Activated CD8-positive, alpha-beta memory T cell treated with anti-CD3 and anti-CD28 coated beads, Interleukin-2, amount 50 U/mL, for 1 hour (primary cell): Measurements from ENCODE around the gene RNPEPL1.
"Not testable (repeated sequence)": the region's sequence is repeated elsewhere in the genome, so short reads cannot be mapped to it uniquely, and the experiment has no call there.

Source experiments
- DNase-seq: peaks from one replicate; pipeline ENCODE4 v3.0.0-alpha.2; 2020; ENCODE audit errors: extremely low read depth

Gene RNPEPL1

DNA sequence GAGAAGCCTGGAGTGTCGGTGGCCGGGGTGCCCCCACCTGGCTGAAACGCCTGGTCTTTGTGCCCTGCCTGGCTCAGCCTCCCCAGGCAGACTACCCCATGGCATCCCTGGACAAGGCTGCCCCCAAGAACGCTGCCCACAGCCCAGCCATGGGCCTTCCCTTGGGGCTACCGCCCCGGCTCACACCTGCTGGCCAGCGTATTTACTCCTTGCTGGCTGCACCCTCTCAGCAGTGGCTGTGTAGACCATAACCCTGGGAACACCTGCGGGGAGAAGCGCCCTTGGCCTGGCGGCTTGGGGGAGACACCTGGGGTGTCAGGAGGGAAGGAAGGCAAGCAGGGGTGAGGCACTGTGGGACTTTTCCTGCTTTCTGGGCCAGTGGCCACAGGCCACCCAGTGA is 35.6 kb downstream of the RNPEPL1 start:
- no peak for DNase-seq

- DNase-seq, result no peak
These were observed 36.1 kb downstream of the RNPEPL1 start for GRCh38 chr2:240604291-240604938.

DNA sequence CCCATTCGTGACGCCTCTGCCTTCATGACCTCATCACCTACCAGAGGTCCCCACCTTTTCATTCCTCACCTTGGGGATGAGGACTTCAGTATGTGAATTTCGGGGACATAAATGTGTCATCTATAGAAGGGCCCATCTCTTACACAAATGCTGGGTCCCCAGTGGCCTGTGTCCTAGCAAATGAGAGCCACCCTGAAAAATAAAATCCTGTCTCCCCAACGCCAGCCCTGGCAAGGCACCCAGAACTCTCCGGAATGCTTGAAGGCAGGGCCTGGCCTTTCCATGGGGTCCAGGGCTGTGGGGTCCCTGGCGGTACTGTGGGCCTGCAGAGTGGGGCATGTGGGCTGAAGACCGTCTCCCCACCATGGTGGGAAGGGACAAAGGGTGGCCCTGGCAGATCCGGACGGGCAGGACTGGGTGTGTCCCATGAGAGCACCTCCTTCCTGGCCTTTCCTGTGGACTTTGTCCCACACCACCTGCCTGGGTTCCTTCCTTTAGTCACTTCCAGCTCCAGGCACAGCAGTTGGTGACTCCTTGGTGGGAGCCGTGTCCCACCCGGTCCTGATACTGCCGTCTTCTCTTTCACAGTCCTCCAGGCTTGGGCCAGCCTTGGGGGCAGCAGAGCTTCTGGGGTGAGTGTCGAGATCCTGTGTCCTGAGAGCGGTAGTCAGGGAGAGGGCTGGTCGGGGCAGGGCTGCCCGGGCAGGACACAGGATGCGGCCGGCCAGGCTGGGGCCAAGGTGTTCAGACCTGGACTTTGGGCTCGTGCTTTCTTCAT is 36.8 kb downstream of the RNPEPL1 start:
- no peak for DNase-seq

DNA sequence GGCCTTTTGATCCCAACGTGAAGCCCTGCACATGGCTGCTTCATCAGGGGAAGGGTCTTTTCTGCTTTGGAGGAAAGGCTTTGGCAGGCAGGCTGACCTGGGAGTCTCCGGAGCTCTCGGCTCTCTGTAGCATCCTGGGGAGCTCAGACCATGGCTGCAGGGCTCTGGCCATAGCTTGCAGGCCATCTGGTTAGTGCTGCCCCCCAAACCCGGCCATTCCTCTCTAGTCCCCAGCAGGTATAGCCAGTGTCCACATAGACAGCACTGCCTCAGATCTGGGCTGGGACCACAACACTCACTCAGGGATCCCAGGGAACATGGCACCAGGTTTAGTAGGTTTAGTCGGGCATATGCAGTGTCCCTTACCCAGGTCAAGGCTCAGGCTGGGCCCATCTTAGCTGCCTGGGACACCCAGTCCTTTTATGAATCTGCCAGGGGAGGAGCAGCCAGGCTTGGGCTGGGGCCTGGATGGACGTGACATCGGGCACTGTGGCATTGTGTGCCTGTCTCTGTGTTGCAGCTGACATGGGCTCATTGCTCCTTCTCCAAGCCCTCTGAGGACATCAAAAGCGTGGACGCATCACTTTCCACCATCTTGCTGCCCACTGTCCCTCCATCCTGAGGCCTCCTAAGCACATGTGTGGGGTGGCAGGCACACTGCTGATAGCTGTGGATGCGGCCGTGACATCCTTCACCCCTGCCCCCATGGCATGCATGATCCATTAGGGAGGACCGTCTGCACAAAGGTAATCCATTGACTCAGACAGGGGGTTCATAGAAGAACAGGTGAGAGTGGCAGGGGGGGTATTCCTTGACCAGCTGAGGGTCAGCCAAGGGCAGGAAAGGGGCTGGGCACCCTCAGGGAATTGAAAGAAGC is 37.8 kb downstream of the RNPEPL1 start:
- no peak for DNase-seq

DNA sequence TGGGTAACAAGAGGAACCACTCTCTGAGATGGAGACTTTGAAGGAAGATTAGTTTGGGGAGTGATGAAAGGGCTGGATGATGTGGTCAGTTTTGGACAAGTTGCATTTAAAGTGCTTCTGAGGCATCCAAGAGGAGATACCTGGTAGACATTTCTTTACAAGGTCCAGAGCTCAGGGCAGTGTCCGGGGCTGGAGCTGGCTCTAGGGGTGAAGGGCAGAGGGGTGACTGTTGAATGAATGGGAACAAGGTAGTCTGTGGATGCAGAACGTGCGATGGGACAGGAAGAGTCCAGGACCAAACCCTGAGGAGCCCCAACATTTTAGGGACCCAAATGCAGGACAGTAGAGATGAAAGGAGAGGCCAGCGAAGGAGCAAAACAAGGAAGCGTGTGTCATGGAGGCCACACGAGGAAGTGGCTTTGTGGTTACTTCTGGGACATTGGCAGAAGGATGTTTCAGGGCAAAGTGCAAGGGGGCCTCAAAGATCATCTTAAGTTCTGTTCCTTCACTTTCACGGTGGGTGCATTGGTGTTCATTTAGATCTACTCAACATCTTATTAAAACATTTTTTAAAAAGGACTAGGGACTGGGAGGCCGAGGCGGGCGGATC is 43.4 kb downstream of the RNPEPL1 start:
- no peak for DNase-seq

GRCh38 chr2:240613781-240614180 is 45.5 kb downstream of the RNPEPL1 start:
- DNase-seq, result no peak

DNA sequence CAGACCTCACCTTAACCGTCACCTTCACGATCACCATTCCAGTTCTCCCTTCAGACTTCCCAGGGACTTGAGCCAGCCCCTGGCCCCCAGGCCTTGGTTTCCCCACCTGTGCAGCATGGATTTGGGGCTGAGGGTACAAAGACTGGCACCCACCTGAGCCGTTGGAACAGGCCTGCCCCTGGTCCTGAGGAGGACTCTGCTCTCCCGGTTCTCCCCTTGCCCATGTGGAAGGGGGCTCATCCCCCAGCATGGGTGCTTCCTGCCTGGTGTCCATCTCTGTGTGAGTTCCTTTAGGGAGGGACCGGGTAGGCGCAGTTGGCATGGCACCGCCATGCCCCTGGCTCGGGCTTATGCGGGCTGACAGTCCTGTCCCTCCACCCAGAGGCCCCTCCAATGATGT is 46.1 kb downstream of the RNPEPL1 start:
- no peak for DNase-seq

DNA sequence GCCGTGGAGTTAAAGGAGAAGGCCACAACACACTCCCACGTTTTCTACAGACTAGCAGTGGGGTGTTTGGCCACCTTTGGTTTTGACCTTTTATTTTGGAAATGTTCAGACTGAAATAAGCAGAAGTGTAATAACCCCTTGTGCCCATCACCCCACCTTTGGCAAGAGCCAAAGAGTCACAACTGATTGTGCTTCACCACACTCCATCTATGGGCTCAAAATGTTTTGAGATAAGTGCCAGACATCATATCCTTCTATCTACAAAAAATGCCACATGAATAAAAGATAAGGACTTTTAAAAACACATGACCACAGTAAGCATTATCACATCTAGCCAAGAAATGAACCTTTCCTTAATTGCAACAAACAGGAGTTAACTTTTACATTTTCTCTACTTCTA is 47.1 kb downstream of the RNPEPL1 start:
- DNase-seq, result no peak

DNA sequence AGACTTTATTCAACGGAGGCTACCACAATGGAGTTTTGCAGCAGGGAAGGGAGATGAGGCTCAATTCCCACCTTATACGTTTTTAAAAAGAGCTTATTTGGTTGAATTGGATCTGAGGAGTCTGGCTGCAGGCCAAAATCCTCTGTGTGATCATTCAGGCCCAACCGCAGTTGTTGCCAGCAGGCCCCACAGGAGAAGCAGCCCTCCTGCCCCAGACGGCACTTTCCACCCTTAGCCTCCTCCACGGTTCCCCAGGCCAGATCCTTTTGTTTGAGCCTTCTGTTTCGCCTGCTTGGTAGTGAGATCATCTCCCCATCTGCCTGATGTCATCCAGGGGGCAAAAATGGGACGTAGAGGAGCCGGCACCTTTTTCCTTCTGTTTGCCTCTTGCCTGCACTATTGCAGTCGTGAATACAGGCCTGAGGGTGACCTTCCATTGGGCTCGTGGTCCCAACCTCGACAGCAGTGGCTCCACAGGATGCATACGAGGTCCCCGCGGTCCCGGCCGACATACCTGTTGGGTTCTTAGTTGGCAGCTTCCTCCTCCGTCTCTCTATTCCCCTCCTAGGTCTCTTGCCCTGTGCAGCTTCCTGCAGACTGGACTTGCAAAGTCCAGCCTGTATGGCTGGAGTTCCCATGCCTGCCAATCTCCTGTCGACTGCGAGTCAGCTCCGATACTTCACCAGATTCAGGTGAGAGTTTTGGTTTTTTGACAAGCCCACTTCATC is 47.7 kb downstream of the RNPEPL1 start:
- DNase-seq, result no peak

- not testable (repeated sequence) for DNase-seq
These were observed 48.8 kb downstream of the RNPEPL1 start for GRCh38 chr2:240616860-240617666.

DNA sequence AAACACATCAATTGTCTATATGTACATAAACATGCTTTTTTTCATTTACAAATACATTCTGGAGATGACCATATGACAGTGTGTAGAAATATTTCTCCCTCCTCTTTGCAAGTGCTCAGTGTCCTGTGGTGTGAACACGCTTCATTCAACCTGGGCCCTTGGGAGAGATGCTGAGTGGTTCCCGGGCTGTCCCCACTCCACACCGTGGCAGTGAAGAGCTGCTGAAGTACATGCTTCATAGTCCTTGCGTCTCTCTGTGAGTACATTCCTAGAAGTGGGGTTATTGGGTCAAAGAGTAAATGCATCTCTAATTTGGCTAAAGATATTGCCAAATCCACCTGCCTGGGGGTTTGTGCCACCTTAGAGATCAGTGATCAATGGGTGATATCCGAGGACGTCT is 50.5 kb downstream of the RNPEPL1 start:
- DNase-seq, result no peak

DNA sequence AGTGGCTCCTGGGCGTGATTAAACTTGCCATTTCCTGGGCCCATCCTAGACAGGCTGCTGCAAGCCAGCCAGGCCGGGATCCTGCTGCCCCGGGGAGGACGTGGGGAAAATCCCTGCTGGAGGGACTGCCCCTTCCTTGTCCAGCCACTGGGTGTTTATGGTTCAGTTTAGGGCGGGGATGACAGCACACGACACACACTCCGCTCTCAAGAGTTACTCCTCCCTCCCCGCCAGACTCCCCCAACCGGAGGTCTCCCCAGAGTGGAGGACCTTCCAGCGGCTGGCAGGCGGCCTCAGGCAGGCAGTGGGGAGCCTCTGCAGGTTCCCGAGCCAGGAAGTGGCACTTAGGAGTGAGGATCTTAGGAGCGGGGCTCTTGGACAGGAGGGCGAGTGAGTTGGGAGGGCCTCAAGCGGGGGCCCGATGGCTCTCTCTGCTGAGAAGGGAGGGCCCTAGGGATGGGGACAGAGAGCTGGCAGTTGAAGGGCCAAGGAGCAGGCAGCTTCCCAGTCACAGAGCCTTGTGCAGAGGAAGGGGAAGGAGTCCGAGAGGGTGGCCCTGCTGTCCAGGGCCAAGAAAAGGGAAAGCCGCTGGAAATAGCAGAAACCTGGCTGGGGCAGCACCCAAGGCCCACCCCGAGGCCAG is 51.3 kb downstream of the RNPEPL1 start:
- no peak for DNase-seq

DNA sequence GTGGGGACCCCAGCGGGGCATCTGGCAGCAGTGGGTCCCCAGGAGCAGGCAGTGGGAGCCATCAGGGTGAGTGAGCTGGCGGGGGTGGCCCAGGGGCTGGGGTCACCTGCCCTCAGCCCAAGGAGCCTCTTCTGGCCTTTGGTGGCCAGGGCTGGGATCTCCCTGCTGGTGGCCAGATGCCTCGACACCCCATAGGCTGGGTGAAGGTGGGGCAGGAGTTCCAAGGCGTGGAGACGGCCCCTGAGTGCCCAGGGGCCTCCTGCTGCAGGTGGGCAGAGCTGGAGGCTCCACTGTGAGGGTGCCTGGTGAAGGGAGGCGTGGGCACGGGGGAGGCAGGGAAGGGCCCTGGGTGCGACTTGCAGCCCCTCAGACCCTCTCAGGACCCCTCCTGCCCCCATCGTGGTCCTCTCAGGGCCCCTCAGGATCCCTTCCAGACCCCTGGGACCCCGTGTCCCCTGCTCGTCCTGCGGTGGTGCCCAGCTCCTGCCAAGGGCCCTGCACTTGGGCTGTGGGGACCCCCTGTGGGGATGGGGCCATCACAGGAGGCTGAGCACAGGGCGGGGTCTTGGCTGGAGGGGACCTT is 52.0 kb downstream of the RNPEPL1 start:
- DNase-seq, result no peak

DNA sequence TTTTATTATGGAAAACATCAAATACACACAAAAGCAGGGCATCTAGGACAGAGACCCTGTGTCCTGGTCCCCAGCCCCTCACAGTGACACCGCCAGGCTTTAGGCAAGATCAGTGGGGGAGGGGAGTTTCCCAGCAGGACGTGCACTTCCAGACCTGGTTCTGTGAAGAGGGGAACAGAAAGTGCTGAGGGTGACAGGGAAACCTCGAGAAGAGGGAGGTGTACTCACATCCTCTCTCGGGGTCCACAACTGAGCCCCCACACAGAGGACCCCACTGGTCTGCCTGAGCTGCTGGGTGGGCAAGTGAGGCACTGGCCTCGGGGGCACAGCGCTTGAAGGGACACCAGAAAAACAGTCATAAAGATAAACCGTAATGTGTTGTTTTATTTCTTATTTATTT is 52.6 kb downstream of the RNPEPL1 start:
- DNase-seq, result no peak

DNA sequence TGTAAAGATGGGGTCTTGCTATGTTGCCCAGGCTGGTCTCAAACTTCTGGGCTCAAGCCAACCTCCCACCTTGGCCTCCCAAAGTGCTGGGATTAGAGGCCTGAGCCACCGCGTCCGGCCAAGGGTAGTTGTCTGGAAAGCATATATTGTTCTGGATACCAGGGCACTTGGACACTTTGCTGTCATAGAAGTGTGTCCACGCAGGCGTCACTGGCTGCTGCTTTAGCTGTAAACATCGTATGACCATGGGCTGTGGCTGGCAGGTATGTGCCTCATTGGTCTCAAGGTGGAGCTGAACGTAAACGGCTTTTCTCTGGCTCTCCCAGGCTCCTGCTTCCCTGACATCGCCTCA is 53.8 kb downstream of the RNPEPL1 start:
- no peak for DNase-seq

DNA sequence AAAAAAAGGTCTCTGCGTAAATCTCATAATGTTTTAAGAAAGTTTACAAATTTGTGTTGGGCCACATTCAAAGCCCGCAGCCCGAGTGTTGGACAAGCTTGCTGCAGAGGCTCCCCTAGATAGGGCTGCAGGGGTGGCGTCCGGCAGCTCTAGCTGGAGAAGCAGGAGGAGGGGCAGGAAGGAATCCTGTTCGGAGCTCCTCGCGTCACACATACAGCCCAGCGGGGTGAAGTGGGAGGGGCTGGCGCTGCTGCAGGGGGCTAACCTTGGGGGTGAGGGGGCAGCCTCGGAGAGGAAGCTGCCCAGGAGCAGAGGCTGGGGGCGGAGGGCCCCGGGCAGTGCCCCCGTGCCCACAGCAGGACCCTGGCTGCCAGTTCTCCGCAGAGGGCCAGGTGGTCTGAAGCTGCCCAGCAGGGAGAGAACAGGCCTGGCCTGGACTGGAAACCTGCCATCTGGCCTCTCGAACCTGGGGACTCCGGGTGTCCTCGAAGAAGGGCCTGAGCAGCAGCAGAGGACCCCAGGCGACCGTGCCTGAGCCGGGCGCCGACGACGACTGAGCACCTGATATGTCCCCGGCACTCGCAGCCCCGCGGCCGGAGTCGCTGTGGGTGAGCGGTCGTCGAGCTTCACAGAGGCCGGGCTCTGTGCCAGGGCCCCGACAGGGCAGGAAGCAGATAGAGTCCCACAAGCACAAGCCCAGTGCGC is 54.4 kb downstream of the RNPEPL1 start:
- peak; percentile 33 for DNase-seq

GRCh38 chr2:240623531-240624010 is 55.3 kb downstream of the RNPEPL1 start:
- no peak for DNase-seq

GRCh38 chr2:240624011-240624949 is 56.0 kb downstream of the RNPEPL1 start:
- DNase-seq, result no peak
